Liver (tissue), 9 donors: ENCODE data around the gene MAP3K5. TPM values are rescaled to one million over a fixed set of nuclear protein-coding genes. Genes with fewer than 3 reads are reported as not detected.

Experiments
- DNase-seq: peaks from one replicate; pipeline ENCODE4 v3.0.0-alpha.2; 2017; ENCODE audit warnings: low spot score
- H3K27ac ChIP-seq, 2 donors: one replicate each; pipeline ENCODE4 v1.7.0; 2013; ENCODE audit warnings: inconsistent platforms in 2 of 2, low read length in 2 of 2, control low read depth in 1 of 2, low read depth in 1 of 2, mild to moderate bottlenecking in 1 of 2
- H3K27me3 ChIP-seq, 4 donors: one replicate each; pipeline versions ENCODE4 v1.6.1 to v1.7.0; 2013; ENCODE audit warnings: low read length in 3 of 4, inconsistent platforms in 1 of 4, mild to moderate bottlenecking in 1 of 4, moderate library complexity in 1 of 4; ENCODE audit not compliant: control insufficient read depth in 4 of 4, insufficient read depth in 4 of 4
- H3K36me3 ChIP-seq, 4 donors: one replicate each; pipeline versions ENCODE4 v1.6.1 to v1.7.0; 2013; ENCODE audit warnings: low read length in 3 of 4, mild to moderate bottlenecking in 3 of 4, low read depth in 1 of 4, moderate library complexity in 1 of 4; ENCODE audit not compliant: control insufficient read depth in 4 of 4, insufficient read depth in 3 of 4
- H3K4me1 ChIP-seq, 4 donors: one replicate each; pipeline versions ENCODE4 v1.6.1 to v1.7.0; 2013; ENCODE audit warnings: low read length in 3 of 4, mild to moderate bottlenecking in 3 of 4, moderate library complexity in 1 of 4; ENCODE audit not compliant: control insufficient read depth in 4 of 4, insufficient read depth in 4 of 4
- H3K4me3 ChIP-seq, 3 donors: one replicate each; pipeline versions ENCODE4 v1.6.1 to v1.7.0; 2013; ENCODE audit warnings: low read length in 3 of 3, control low read depth in 1 of 3, low read depth in 1 of 3, mild to moderate bottlenecking in 1 of 3
- H3K9ac ChIP-seq, 2 donors: one replicate each; pipeline ENCODE4 v1.7.0; 2013; ENCODE audit warnings: low read length in 2 of 2, mild to moderate bottlenecking in 2 of 2, moderate library complexity in 2 of 2, control low read depth in 1 of 2, low read depth in 1 of 2
- H3K9me3 ChIP-seq, 4 donors: one replicate each; pipeline versions ENCODE4 v1.6.1 to v1.7.0; 2013; ENCODE audit warnings: low read length in 3 of 4; ENCODE audit not compliant: control insufficient read depth in 4 of 4
- ATF3 ChIP-seq: IDR thresholded peaks from 2 replicates; pipeline ENCODE4 v1.6.1; 2016; ENCODE audit warnings: antibody characterized with exemption
- CTCF ChIP-seq: fragments of 150-350 bp; IDR thresholded peaks from 2 replicates; pipeline ENCODE4 v1.5.1; 2017; ENCODE audit warnings: improper control_type of control experiment, low read depth, low read length; ENCODE audit not compliant: missing input control
- EGR1 ChIP-seq, 2 donors: IDR thresholded peaks; 2 replicates each; pipeline ENCODE4 v1.6.1; 2016 to 2018; ENCODE audit warnings: antibody characterized with exemption in 2 of 2, low read depth in 2 of 2
- FOXA1 ChIP-seq: IDR thresholded peaks from 2 replicates; pipeline ENCODE4 v1.6.1; 2016; ENCODE audit warnings: antibody characterized with exemption
- FOXA2 ChIP-seq: IDR thresholded peaks from 2 replicates; pipeline ENCODE4 v1.6.1; 2016; ENCODE audit warnings: antibody characterized with exemption
- GABPA ChIP-seq, 2 donors: IDR thresholded peaks in 1 of 2; conservative IDR thresholded peaks in 1 of 2; 2 replicates each; pipeline ENCODE4 v1.6.1; 2016; ENCODE audit warnings: antibody characterized with exemption in 2 of 2, mild to moderate bottlenecking in 1 of 2, moderate library complexity in 1 of 2
- HNF4A ChIP-seq, 2 donors: conservative IDR thresholded peaks; 2 replicates each; pipeline ENCODE4 v1.6.1; 2016; ENCODE audit warnings: antibody characterized with exemption in 2 of 2, mild to moderate bottlenecking in 2 of 2
- HNF4G ChIP-seq: IDR thresholded peaks from 2 replicates; pipeline ENCODE4 v1.6.1; 2016; ENCODE audit warnings: antibody characterized with exemption
- JUND ChIP-seq, 2 donors: IDR thresholded peaks; 2 replicates each; pipeline ENCODE4 v1.6.1; 2016; ENCODE audit warnings: antibody characterized with exemption in 2 of 2
- MAX ChIP-seq: IDR thresholded peaks from 2 replicates; pipeline ENCODE4 v1.6.1; 2016; ENCODE audit warnings: antibody characterized with exemption
- NR2F2 ChIP-seq: IDR thresholded peaks from 2 replicates; pipeline ENCODE4 v1.6.1; 2016; ENCODE audit warnings: antibody characterized with exemption
- RAD21 ChIP-seq, 2 donors: IDR thresholded peaks; 2 replicates each; pipeline ENCODE4 v1.6.1; 2016; ENCODE audit warnings: antibody characterized with exemption in 2 of 2, mild to moderate bottlenecking in 2 of 2
- REST ChIP-seq: IDR thresholded peaks from 2 replicates; pipeline ENCODE4 v1.6.1; 2016; ENCODE audit warnings: antibody characterized with exemption, mild to moderate bottlenecking
- RXRA ChIP-seq, 2 donors: IDR thresholded peaks; 2 replicates each; pipeline ENCODE4 v1.6.1; 2017 to 2018; ENCODE audit warnings: antibody characterized with exemption in 2 of 2, mild to moderate bottlenecking in 1 of 2
- SP1 ChIP-seq: IDR thresholded peaks from 2 replicates; pipeline ENCODE4 v1.6.1; 2018; ENCODE audit warnings: antibody characterized with exemption, mild to moderate bottlenecking
- TAF1 ChIP-seq: conservative IDR thresholded peaks from 2 replicates; pipeline ENCODE4 v1.6.1; 2016; ENCODE audit warnings: antibody characterized with exemption, mild to moderate bottlenecking
- YY1 ChIP-seq: IDR thresholded peaks from 2 replicates; pipeline ENCODE4 v1.6.1; 2016; ENCODE audit warnings: antibody characterized with exemption, mild to moderate bottlenecking
- ZBTB33 ChIP-seq: IDR thresholded peaks from 2 replicates; pipeline ENCODE4 v1.6.1; 2016; ENCODE audit warnings: antibody characterized with exemption
- whole genome bisulfite sequencing: extraction: QIAGEN DNeasy Blood & Tissue Kit; methylation state at CpG from one replicate; pipeline ENCODE4 v1.1.7; 2013; 5-methylcytosine and 5-hydroxymethylcytosine counted together
- polyA plus RNA-seq, 2 donors: library from polyadenylated mRNA; stranded (reverse) in 1 of 2; unstranded in 1 of 2; fragments of 200-250 nt in 1 of 2; fragments of >200 nt in 1 of 2; fragmentation: Nextera tagmentation in 1 of 2; extraction: Ambion mirVana in 1 of 2; gene quantifications; one replicate each; pipeline versions ENCODE4 v1.2.1 to v1.2.3, GENCODE V29; 2013 to 2015
- total RNA-seq, 2 donors: library from RNA; depleted of rRNA; stranded (reverse); fragments of >200 nt; gene quantifications; one replicate each; pipeline ENCODE4 v1.2.3, GENCODE V29; 2014
- donor health status: healthy.
- donor health status: healthy.
- donor health status: healthy.
- donor health status: healthy.
- donor health status: healthy.

Gene MAP3K5
- total and polyA plus RNA-seq, 4 donors = 2.9 to 18.0 (median 5.5) TPM

GRCh38 chr6:136729832-136730231, 62.4 kb downstream of the MAP3K5 start:
- no peak overlapping the region for H3K9ac ChIP-seq
- no peak overlapping the region for H3K27ac ChIP-seq
- no peaks in the 10 kb centered on the region for H3K36me3 ChIP-seq
- no peak overlapping the region for H3K4me3 ChIP-seq
- no peaks in the 10 kb centered on the region for H3K27me3 ChIP-seq
- TF ChIP-seq MAX (no peak), NR2F2 (no peak), GABPA (IDR thresholded peaks at IDR 0.05 in 1 of 2, conservative IDR thresholded peaks at IDR 0.05 in 1 of 2) (no peak), JUND (IDR thresholded peaks at IDR 0.05) (no peak), YY1 (no peak), REST (no peak), HNF4G (no peak), ATF3 (no peak), EGR1 (IDR thresholded peaks at IDR 0.05; ENCODE audit: low read depth in 2 of 2) (no peak), RXRA (IDR thresholded peaks at IDR 0.05) (no peak), FOXA1 (no peak), TAF1 (no peak), FOXA2 (no peak), SP1 (no peak), ZBTB33 (no peak), RAD21 (IDR thresholded peaks at IDR 0.05) (no peak), HNF4A (conservative IDR thresholded peaks at IDR 0.05) (no peak), CTCF (no peak)
- peaks cover 1 to 6% (median 4%) of the 10 kb centered on the region in 4 donors for H3K4me1 ChIP-seq
- H3K9me3 ChIP-seq = no peaks in the 10 kb centered on the region
- 94% methylated on average over 5 of the region's 5 CpGs for WGBS
- DNase-seq = no peak
